Tibial nerve (tissue), 4 donors: ENCODE results near the gene RAI2.

ENCODE experiments used
- EP300 ChIP-seq, 2 donors: sonication (generic); formaldehyde crosslinking; IDR thresholded peaks; one replicate each; pipeline ENCODE4 v1.6.1; 2017; ENCODE audit warnings: antibody characterized with exemption in 2 of 2, mild to moderate bottlenecking in 1 of 2
- POLR2A ChIP-seq, 2 donors: fragments of 450-650 bp; IDR thresholded peaks; one replicate each; pipeline ENCODE4 v1.6.1; 2017; ENCODE audit warnings: antibody characterized with exemption in 2 of 2, mild to moderate bottlenecking in 2 of 2, moderate library complexity in 2 of 2
- TF ChIP-seq, protein P1 (sequence below), 5 experiments: fragments of 200-600 bp in 3 of 5; fragments of 450-650 bp in 2 of 5; sonication (generic) in 3 of 5; IDR thresholded peaks; one replicate each; pipeline ENCODE4 v1.5.1; 2016 to 2019; ENCODE audit warnings: antibody characterized with exemption in 5 of 5, mild to moderate bottlenecking in 3 of 5, moderate library complexity in 2 of 5

- TF ChIP-seq, protein P1, sequence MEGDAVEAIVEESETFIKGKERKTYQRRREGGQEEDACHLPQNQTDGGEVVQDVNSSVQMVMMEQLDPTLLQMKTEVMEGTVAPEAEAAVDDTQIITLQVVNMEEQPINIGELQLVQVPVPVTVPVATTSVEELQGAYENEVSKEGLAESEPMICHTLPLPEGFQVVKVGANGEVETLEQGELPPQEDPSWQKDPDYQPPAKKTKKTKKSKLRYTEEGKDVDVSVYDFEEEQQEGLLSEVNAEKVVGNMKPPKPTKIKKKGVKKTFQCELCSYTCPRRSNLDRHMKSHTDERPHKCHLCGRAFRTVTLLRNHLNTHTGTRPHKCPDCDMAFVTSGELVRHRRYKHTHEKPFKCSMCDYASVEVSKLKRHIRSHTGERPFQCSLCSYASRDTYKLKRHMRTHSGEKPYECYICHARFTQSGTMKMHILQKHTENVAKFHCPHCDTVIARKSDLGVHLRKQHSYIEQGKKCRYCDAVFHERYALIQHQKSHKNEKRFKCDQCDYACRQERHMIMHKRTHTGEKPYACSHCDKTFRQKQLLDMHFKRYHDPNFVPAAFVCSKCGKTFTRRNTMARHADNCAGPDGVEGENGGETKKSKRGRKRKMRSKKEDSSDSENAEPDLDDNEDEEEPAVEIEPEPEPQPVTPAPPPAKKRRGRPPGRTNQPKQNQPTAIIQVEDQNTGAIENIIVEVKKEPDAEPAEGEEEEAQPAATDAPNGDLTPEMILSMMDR (IDR thresholded peaks at IDR 0.05): no peak
- TF ChIP-seq POLR2A (IDR thresholded peaks at IDR 0.05): no peak
- no peak for TF ChIP-seq EP300 (IDR thresholded peaks at IDR 0.05)
Observed at GRCh38 chrX:17831255-17831654, 29.8 kb downstream of the RAI2 start.
